WERI-Rb-1 (cell line): ENCODE results near the gene TSPAN14.

Source experiments
- DNase-seq: peaks from one replicate; pipeline ENCODE4 v3.0.0-alpha.2; 2020
- H3K27ac ChIP-seq: fragments of 250-450 bp; sonication (Bioruptor Pico); 2 replicates; pipeline ENCODE4 v1.5.1; 2020; ENCODE audit warnings: mild to moderate bottlenecking, moderate library complexity
- H3K27me3 ChIP-seq: fragments of 250-450 bp; sonication (Bioruptor Pico); 2 replicates; pipeline ENCODE4 v1.5.1; 2021; ENCODE audit warnings: mild to moderate bottlenecking, low read depth, moderate library complexity; ENCODE audit not compliant: insufficient read depth, severe bottlenecking
- H3K36me3 ChIP-seq: fragments of 250-450 bp; sonication (Bioruptor Pico); 2 replicates; pipeline ENCODE4 v1.5.1; 2020; ENCODE audit warnings: mild to moderate bottlenecking, moderate library complexity
- H3K4me3 ChIP-seq: 2 replicates; pipeline ENCODE4 v1.5.1; 2011; ENCODE audit warnings: low read depth, mild to moderate bottlenecking, control low read depth, low read length
- H3K9me3 ChIP-seq: fragments of 250-450 bp; sonication (Bioruptor Pico); 2 replicates; pipeline ENCODE4 v1.5.1; 2021; ENCODE audit warnings: mild to moderate bottlenecking, moderate library complexity; ENCODE audit not compliant: severe bottlenecking
- TF ChIP-seq, protein P1 (sequence below): IDR thresholded peaks from 2 replicates; pipeline ENCODE4 v1.5.1; 2011; ENCODE audit warnings: low read depth, mild to moderate bottlenecking, control low read depth, inconsistent platforms, low read length

The TSPAN14 gene

DNA sequence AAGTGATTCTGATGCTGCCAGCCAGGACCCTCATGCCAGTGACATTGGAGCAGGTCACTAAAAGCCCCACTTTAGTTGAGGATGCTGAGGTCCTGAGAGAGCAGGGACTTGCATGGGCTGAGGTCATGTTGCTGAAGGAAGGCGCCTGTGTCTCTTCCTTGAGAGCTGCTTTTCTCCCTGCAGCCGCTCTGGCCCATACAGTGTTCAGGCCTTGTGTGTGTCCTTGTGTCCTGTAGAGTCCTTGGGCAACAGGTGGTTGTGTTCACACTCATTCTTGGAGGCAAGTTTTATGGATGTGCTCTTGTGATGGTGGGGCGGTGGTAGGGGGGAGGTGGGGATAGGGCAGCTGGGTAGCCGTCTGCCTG is 33.3 kb downstream of the TSPAN14 start:
- no peak overlapping the region for H3K4me3 ChIP-seq
- no peak for DNase-seq
- H3K27ac ChIP-seq, result no peak overlapping the region
- TF ChIP-seq, protein P1, sequence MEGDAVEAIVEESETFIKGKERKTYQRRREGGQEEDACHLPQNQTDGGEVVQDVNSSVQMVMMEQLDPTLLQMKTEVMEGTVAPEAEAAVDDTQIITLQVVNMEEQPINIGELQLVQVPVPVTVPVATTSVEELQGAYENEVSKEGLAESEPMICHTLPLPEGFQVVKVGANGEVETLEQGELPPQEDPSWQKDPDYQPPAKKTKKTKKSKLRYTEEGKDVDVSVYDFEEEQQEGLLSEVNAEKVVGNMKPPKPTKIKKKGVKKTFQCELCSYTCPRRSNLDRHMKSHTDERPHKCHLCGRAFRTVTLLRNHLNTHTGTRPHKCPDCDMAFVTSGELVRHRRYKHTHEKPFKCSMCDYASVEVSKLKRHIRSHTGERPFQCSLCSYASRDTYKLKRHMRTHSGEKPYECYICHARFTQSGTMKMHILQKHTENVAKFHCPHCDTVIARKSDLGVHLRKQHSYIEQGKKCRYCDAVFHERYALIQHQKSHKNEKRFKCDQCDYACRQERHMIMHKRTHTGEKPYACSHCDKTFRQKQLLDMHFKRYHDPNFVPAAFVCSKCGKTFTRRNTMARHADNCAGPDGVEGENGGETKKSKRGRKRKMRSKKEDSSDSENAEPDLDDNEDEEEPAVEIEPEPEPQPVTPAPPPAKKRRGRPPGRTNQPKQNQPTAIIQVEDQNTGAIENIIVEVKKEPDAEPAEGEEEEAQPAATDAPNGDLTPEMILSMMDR, result no peak
- H3K27me3 ChIP-seq, result no peaks in the 10 kb centered on the region
- no peaks in the 10 kb centered on the region for H3K9me3 ChIP-seq
- peaks cover 31% of the 10 kb centered on the region for H3K36me3 ChIP-seq

DNA sequence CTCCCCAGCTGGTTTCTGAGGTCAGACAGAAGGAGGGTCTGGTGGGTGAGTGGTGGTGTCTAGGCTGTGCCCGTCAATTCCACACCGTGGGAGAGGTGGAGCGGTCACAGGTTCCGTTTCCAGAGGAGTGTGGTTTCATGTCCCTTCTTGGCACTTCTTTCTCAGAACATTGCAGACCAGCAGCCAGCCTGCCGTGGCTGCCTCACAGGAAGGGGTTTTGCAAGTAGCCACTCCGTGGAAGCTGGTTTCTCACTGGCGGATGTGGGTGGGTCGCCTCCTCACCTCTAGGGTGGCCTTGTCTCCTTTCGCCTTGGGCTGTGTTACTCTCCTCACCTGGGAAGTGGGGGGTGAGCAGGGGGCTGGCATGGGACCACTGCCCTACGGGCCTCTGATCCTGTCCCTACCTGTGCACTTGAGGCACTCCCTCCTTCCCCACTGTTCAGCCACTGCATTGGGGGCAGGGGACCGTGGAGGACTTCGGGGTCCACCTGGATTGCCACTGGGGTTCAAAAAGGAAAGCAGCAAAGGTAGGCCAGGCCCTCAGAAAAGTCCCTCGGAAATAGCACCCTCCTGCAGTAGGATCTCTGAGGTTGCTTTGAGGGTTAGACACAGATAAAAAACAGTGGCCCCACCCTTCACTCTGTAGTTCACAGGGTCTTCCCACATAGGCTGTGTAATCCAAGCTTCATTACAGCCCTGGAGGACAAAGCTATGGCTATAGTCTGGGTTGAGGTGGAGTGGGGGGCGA is 33.9 kb downstream of the TSPAN14 start:
- Histone ChIP-seq H3K4me3 (no peak overlapping the region), H3K27me3 (no peaks in the 10 kb centered on the region), H3K9me3 (no peaks in the 10 kb centered on the region), H3K36me3 (peaks cover 31% of the 10 kb centered on the region), H3K27ac (no peak overlapping the region)
- TF ChIP-seq, protein P1, result no peak
- DNase-seq, result no peak

GRCh38 chr10:80488539-80489066 is 34.5 kb downstream of the TSPAN14 start:
- no peak for DNase-seq
- no peaks in the 10 kb centered on the region for H3K9me3 ChIP-seq
- H3K27me3 ChIP-seq, result no peaks in the 10 kb centered on the region
- TF ChIP-seq, protein P1, result no peak
- peaks cover 31% of the 10 kb centered on the region for H3K36me3 ChIP-seq
- H3K4me3 ChIP-seq, result no peak overlapping the region
- no peak overlapping the region for H3K27ac ChIP-seq

- H3K27ac ChIP-seq, result no peak overlapping the region
- peaks cover 39% of the 10 kb centered on the region for H3K36me3 ChIP-seq
- TF ChIP-seq, protein P1, result no peak
- H3K9me3 ChIP-seq, result no peaks in the 10 kb centered on the region
- no peak for DNase-seq
- H3K4me3 ChIP-seq, result no peak overlapping the region
- H3K27me3 ChIP-seq, result no peaks in the 10 kb centered on the region
These were observed 35.4 kb downstream of the TSPAN14 start for GRCh38 chr10:80489371-80490112.

DNA sequence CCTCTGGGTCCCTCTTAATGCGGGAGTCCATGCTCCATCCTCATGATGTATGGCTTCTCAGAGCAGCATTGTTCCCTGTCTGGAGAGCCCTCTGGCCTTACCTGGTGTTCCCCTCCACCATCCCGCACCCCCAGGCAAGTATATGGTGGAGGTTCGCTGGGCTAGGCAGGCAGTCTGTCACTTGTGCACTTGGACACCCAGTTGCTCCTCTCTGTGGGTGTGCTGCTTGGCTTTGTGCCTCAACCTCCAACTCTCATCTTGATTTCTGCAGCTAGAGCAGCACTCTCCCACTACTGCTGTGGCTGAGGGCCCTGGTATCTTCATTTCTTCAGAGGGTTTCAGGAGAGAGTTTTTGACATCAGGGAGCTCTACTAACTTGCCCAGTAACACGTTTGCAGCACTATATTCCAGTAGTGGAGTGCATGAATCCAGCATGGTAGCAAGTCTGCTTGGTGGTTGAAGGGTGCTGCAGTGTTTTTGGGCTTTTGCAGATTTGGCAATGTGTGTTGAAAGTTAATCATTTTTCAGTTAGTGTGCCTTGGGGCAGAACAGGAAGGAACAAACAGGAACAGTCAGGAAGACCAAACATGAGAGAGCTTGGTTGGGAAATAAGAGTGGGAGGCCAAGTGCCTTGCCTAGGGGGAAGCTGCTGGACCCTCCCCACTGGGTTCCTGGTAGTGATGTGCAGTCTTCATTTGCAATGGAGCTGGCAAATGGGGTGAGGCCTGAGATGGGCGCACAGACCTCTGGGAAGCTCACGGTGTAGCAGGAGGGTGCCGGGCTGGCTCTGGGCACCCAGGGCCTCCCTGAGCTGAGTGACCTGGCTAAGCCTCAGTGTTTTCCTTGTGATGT is 37.4 kb downstream of the TSPAN14 start:
- H3K36me3 ChIP-seq, result peaks cover 56% of the 10 kb centered on the region
- TF ChIP-seq, protein P1, result no peak
- no peak for DNase-seq
- no peaks in the 10 kb centered on the region for H3K9me3 ChIP-seq
- no peak overlapping the region for H3K4me3 ChIP-seq
- H3K27me3 ChIP-seq, result no peaks in the 10 kb centered on the region
- H3K27ac ChIP-seq, result no peak overlapping the region
